DMS 273 (cell line): Measurements from ENCODE around the gene DUSP6.

Experiments
- DNase-seq: peaks from one replicate; lab custom pipeline; 2025; ENCODE audit not compliant: unreplicated experiment; lab: John Stamatoyannopoulos, UW

Gene DUSP6, protein sequence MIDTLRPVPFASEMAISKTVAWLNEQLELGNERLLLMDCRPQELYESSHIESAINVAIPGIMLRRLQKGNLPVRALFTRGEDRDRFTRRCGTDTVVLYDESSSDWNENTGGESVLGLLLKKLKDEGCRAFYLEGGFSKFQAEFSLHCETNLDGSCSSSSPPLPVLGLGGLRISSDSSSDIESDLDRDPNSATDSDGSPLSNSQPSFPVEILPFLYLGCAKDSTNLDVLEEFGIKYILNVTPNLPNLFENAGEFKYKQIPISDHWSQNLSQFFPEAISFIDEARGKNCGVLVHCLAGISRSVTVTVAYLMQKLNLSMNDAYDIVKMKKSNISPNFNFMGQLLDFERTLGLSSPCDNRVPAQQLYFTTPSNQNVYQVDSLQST

GRCh38 chr12:89352492-89353187 is at the start of gene DUSP6:
Gene DUSP6, minus strand, starts transcription at chr12:89352501. Its CDS starts 462 bp downstream, at chr12:89352039.
- DNase-seq, result peak; percentile 97

DNA sequence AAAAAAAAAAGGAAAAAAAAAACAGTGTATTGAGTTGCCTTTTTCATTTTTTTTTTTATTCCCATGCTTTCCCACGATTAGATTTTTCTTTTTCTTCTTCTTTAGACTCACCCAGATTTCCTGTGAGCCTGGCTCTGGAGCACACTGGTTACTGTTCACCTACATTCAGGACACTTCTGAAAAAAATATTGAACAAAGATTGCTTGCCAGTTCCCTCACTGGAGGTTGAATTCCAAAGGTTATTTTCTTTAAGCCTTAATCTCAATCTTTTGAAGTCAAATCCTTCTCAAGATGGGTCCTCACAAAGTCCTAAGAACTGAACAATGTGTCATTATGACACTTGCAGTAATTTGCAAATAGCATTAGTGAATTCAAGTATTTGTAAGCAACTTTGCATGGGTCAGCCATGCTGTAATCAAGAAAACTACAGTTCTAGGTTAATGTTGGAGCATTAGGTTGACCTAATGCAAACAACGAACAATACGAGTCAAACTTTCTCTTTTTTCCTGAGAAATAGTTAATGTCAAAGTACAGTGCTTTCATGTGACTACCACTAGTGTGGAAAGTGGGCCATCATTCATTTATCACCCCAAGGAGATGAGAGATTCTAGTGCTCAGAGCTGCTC is 49.2 kb upstream of the DUSP6 start:
- no peak for DNase-seq

DNA sequence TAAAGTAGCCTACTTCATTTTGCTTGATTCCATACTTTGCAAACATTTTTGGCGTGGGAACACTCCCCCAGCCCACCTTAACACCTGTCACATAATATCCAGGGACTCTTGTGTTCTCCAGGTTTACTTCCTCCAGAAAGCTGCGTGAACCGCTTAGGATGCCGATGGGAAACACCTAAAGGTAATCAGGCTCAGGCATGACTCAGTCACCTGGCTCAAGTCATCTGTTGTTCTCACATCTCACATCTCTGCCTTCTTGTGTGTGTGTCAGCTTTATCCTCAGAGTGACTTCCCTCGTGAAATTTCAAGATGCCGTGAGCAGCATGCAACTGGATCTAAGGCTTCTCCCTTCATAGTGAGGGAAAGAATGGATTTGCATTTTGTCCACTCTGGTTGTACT is 48.1 kb upstream of the DUSP6 start:
- DNase-seq, result no peak

GRCh38 chr12:89395712-89396111 is 43.4 kb upstream of the DUSP6 start:
- no peak for DNase-seq

- no peak for DNase-seq
Observed at GRCh38 chr12:89393551-89394121, 41.3 kb upstream of the DUSP6 start.

GRCh38 chr12:89392391-89392790 is 40.1 kb upstream of the DUSP6 start:
- no peak for DNase-seq

DNA sequence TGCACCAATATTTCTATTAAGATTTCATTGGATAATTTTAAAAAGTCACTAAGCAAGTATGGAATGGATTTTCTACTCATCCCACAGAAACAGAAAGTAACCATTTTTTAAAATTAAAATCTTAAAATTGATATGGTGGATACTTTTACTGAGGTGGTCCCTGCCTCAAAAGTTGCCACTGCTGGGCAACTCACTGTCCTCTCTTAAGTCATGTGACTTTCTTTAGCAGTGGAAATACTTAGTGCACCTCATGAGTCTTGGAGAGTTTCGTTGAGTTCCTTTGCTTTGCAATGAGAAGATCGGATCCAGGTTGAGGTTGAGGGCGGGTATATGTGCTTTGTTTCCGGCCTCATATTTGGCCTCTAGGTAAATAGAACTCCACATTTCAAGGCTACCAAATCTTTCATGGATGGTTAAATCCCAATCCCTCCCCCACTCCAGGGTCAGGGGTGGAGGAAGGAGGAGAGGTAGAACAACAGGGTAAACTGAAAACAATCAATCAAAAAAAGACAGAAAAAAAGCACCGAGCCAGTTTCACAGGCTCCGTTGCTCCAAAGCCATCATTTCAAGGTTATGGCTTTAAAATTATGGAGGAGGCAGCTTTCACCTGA is 39.5 kb upstream of the DUSP6 start:
- no peak for DNase-seq

DNA sequence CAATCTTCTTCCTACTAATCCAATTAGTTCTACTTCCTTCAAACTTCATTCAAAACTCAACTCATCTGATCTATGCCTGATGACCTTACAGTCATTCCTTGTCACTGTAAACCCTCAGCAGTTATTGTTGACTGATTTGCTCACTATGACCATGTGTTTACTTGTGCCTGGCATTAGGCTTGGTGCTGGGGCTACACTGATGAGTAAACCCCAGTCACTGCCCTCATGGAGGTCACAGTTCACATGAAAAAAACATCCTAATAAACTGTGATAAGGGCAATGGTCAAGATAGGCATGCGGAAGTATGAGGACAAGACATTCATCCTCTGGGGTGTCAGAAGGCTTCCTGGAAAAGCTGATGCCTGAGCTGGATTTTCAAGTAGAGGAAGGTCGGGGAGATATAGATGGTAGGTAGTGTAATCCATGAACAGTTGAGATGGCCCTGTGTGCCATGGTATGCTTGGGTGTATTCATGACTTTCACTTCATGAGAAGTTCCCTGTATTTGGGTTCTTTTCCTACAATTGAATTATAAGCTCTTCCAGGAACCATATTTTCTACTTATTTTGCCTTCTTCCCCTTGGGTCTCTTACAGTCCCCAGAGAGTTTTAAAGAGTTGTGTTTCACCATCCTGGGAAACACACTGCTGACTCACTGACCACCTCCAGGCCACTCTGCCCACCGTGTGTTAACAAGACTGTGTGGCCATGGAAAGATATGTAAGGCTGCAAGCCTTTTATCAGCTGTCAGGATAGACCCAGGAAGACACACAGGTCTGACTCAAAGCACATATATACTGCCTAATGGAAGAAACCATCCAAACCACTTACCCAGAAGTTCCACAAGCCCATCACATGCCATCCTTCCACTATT is 38.7 kb upstream of the DUSP6 start:
- no peak for DNase-seq

DNA sequence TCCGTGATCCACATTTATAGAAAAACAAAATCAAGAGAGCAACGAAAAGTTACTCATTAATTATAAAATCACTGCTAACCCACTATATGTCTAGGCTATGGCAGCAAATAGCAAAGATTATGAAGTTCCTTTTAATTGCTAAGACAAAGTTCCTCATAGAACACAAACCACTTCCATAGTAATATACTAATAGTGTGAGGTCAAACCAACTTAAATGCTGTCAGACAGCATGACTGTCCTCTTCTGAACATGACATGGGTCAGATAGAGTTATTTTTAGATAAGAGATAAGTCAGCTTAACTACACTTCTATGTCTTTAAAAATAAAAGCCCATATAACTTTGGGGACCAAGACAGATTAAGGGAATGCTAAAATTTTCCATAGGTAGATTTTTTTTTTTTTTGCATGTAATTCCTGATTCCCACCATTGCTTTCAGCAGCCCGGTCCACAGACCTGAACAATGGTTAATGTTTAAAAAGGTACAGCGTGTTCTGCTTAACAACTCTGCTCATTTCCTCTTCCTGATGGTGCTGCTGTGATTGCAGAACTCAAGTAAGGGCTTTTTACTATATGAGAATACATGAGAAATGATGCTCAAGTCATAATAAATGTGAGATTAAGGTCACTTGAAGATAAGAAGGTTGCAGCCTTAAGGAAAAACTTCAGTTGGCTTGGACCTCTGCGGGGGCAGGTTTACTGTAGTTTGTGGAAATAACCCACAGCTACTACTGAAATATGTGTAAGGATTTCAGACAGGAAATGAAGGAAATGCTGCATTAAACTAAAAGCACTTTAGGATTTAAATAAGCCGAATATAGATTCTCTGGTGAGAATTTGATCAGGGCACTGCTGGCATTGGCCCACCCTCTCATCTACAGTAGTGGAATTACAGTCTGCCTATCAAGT is 37.7 kb upstream of the DUSP6 start:
- DNase-seq, result no peak

DNA sequence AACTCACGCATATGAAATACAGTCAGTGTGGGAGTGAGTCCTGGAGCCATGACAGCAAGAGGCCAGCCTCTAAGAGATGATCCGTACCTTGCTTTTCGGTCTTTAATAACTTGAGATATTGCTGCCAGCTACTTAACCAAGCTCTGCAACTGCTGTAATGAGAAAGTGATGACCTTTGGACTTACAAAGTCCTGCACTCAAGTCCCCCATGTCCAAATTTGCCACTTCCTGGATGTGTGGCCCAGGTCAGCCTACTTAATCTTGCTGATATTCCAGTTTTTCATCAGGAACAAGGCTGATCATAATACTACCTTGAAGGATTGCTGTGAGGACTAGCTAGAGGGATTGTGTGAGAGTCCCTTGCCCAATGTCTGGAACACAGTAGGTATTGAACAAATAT is 33.8 kb upstream of the DUSP6 start:
- no peak for DNase-seq

DNA sequence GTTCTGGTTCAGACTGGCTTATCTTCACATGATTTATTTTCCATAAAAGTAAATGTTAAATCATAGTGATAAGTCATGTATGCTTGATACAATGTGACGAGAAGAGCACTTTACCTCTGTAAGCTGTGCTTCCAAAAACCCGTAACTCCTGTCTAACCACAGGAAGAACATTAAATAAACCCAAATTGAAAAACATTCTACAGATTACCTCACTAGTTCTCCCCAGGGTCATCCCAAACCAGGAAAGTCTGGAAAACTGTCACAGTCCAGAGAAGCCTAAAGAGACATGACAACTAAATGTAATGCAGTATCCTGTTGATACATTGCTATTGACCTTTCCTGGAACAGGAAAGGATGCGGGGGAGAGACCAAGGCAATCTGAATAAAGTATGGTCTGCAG is 32.5 kb upstream of the DUSP6 start:
- DNase-seq, result no peak

DNA sequence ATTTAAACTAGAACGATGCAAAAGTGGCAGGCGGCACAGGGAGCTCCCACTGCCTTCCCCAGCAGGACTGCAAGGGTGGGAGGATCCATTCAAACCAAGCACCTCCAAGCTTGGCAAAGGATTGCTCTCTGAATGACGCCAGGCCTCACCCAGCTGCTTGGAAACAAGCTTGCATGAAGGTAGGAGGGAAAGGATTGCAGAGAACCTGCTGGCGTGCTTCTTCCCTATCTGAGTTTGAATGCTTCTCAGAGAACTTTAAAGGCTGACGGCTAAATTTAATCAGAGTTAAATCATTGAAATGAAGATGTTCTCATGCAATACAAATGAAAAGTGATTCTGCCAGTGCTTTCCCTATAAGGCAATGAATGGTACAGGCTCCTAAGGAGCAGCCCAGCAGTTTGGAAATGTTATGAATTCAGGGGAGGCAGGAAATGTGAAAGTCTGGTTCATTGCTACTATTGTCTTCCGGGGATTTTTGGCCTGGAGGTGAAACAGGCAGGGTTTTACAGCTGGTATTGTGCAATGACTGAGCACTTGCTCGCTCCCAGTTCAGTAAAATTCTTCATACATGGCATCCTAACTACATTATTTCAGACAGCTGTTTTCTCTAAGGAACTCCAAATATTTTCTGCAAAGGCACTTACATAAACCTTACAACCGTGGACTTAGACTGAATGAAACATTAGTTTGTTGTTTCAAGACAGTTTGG is 31.9 kb upstream of the DUSP6 start:
- peak; percentile 39 for DNase-seq

GRCh38 chr12:89383235-89384049 is 31.1 kb upstream of the DUSP6 start:
- no peak for DNase-seq

- DNase-seq, result no peak
Observed at GRCh38 chr12:89382328-89382727, 30.0 kb upstream of the DUSP6 start.

DNA sequence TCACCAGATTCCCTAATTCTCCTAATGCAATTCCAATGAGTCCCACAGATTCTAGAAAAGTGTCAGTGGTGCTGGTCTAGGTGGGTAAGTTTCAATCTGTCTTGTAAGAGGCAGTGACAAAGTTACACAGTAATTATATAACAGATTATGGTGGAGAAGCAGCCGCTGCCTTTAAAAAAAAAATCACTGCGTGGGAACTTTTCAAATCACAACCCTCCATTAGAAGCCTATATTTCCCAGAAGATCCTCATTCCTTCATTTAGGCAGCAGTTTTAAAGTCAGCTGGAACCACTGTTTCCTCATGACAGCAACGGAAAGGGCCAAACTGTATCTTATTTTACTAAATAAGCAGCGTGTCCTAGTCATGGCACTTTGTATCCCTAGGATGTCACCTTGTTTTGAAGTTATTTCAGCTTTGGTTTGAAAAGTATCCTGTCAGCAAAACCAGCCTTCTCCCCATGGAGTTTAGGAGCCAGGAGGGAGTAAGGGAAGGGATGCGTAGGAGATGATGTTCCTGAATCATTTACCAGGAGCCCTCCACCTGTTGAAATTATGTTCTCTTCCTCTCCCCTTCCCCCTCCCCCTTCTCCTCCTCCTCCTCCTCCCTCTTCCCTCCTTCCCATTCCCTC is 27.7 kb upstream of the DUSP6 start:
- DNase-seq, result no peak

- DNase-seq, result no peak
Observed at GRCh38 chr12:89379148-89379838, 27.0 kb upstream of the DUSP6 start.

DNA sequence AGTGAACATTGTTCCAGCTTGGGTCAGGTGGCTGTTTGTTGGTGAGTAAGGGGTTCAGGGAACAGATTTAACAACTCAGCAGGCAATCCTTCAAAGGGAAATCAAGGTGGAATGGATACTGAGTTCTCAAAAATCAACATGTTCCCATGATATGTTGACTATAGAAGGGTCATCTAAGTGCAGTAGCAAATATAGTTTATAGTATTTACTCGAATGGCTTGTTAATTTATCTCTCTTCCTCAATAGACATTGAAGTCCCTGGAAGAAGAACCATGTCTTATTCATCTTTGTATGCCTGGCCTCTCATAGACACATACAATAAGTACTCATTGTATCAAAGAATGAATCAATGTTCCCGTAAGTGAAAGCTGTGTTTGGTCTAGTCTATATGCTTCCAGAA is 24.5 kb upstream of the DUSP6 start:
- DNase-seq, result no peak
